Endodermal cell (in vitro differentiated cells): ENCODE data around the gene FAM227B. TPM values are rescaled to one million over a fixed set of nuclear protein-coding genes. Genes with fewer than 3 reads are reported as not detected.

Experiments used
- DNase-seq: peaks from one replicate; pipeline ENCODE4 v3.0.0-alpha.2; 2017
- H3K27ac ChIP-seq: 2 replicates; pipeline ENCODE4 v1.5.1; 2013; ENCODE audit warnings: mild to moderate bottlenecking, low read depth, low read length, moderate library complexity
- H3K27me3 ChIP-seq: 2 replicates; pipeline ENCODE4 v1.6.1; 2013; ENCODE audit warnings: mild to moderate bottlenecking, low read length, moderate library complexity; ENCODE audit not compliant: insufficient read depth, control insufficient read depth, poor library complexity, severe bottlenecking
- H3K36me3 ChIP-seq: 2 replicates; pipeline ENCODE4 v1.7.0; 2013; ENCODE audit warnings: mild to moderate bottlenecking, low read length, moderate library complexity; ENCODE audit not compliant: control insufficient read depth, insufficient read depth
- H3K4me1 ChIP-seq: one replicate; pipeline ENCODE4 v1.7.0; 2013; ENCODE audit warnings: low read length; ENCODE audit not compliant: control insufficient read depth, insufficient read depth
- H3K4me3 ChIP-seq: 2 replicates; pipeline ENCODE4 v1.5.1; 2013; ENCODE audit warnings: mild to moderate bottlenecking, low read length, moderate library complexity
- H3K9ac ChIP-seq: 2 replicates; pipeline ENCODE4 v1.6.1; 2013; ENCODE audit warnings: mild to moderate bottlenecking, low read length, moderate library complexity; ENCODE audit not compliant: poor library complexity, severe bottlenecking; ENCODE audit errors: extremely low read depth
- H3K9me3 ChIP-seq: 2 replicates; pipeline ENCODE4 v1.6.1; 2013; ENCODE audit warnings: mild to moderate bottlenecking, low read length, moderate library complexity; ENCODE audit not compliant: control insufficient read depth
- H3K27ac Mint-ChIP-seq: 2 replicates; pipeline ENCODE4 v1.8.0; 2020; ENCODE audit warnings: mixed read lengths
- H3K27me3 Mint-ChIP-seq: 2 replicates; pipeline ENCODE4 v1.8.0; 2021; ENCODE audit warnings: mild to moderate bottlenecking, mixed read lengths; ENCODE audit not compliant: insufficient read depth
- H3K36me3 Mint-ChIP-seq: 2 replicates; pipeline ENCODE4 v1.8.0; 2020; ENCODE audit warnings: low read depth, mixed read lengths
- H3K4me1 Mint-ChIP-seq: 2 replicates; pipeline ENCODE4 v1.8.0; 2020; ENCODE audit warnings: mixed read lengths
- H3K4me3 Mint-ChIP-seq: 2 replicates; pipeline ENCODE4 v1.8.0; 2020; ENCODE audit warnings: mild to moderate bottlenecking, moderate library complexity, mixed read lengths
- H3K9me3 Mint-ChIP-seq: 2 replicates; pipeline ENCODE4 v1.8.0; 2020; ENCODE audit warnings: mild to moderate bottlenecking, mixed read lengths
- CTCF ChIP-seq: fragments of 200-600 bp; sonication (generic); conservative IDR thresholded peaks from 2 replicates; pipeline ENCODE4 v1.5.0; 2021; ENCODE audit warnings: antibody characterized with exemption, mild to moderate bottlenecking
- WGBS, 2 experiments: methylation state at CpG; one replicate each; pipeline versions ENCODE4 v1.1.5 to v1.1.7; 2013; ENCODE audit warnings: missing lambda C conversion rate in 2 of 2, mixed read lengths in 1 of 2; ENCODE audit not compliant: insufficient coverage in 1 of 2, insufficient read length in 1 of 2; 5-methylcytosine and 5-hydroxymethylcytosine counted together
- total RNA-seq, 2 donors: library from RNA; stranded (reverse); fragmentation: NEBNext Ultra II Directional in 1 of 2; extraction: Animal tissue kit (Norgen Biotek cat#: 25700) in 1 of 2; gene quantifications; 2 replicates in 1 of 2; 3 replicates in 1 of 2; pipeline ENCODE4 v1.2.1, GENCODE V29; 2021

The FAM227B gene
- total RNA-seq, 2 donors from 2014 or later: 7.5 to 8.5 TPM

- H3K36me3 ChIP-seq: no peaks in the 10 kb centered on the region
- H3K9me3 ChIP-seq: no peaks in the 10 kb centered on the region
- H3K27ac Mint-ChIP-seq: no peak within 1 kb of the TSS
- peaks cover 9% of the 10 kb centered on the region for H3K4me1 ChIP-seq
- H3K9me3 Mint-ChIP-seq: no peaks in the 10 kb centered on the region
- DNase-seq: no peak
- H3K9ac ChIP-seq: no peak within 1 kb of the TSS
- H3K36me3 Mint-ChIP-seq: no peaks in the 10 kb centered on the region
- H3K27me3 ChIP-seq: no peaks in the 10 kb centered on the region
- no peak within 1 kb of the TSS for H3K4me3 Mint-ChIP-seq
- H3K4me3 ChIP-seq: no peak within 1 kb of the TSS
- no peak within 1 kb of the TSS for H3K27ac ChIP-seq
- H3K4me1 Mint-ChIP-seq: no peaks in the 10 kb centered on the region
- WGBS, 2 experiments: 73 to 93% methylated on average over 1 to 4 of the region's 4 CpGs
- TF ChIP-seq CTCF: no peak
- H3K27me3 Mint-ChIP-seq: no peaks in the 10 kb centered on the region
Measured at GRCh38 chr15:49423021-49423420, 197.6 kb downstream of the FAM227B start, which contains the start of gene FGF7. FGF7 (plus strand) TSS chr15:49423242; CDS start chr15:49424298, 1,056 bp downstream.

DNA sequence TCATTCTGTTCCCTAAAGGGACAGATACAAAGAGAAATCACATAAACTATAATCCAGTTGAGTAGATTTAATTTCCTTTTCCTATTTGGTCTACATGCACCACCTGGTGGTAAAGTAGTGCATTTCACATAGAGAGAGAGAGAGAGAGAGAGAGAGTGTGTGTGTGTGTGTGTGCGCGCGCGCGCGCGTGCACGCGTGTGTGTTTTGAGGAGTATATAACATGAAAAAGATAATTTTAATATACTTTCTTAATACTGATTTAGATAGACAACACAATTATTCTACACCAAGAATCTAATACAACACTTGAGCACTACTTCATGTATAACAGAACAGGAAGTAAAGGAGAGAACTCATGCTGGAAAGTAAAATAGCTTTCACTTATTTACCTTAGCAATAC is 198.6 kb downstream of the FAM227B start:
- Histone ChIP-seq H3K36me3 (no peaks in the 10 kb centered on the region), H3K27ac (no peak overlapping the region), H3K9ac (no peak overlapping the region), H3K27me3 (no peaks in the 10 kb centered on the region), H3K4me1 (peaks cover 9% of the 10 kb centered on the region), H3K9me3 (no peaks in the 10 kb centered on the region), H3K4me3 (no peak overlapping the region)
- WGBS, 2 experiments: no CpG with 5 or more reads among the region's 9 CpGs
- Mint-ChIP-seq H3K36me3 (no peaks in the 10 kb centered on the region), H3K9me3 (no peaks in the 10 kb centered on the region), H3K4me1 (no peaks in the 10 kb centered on the region), H3K4me3 (no peak overlapping the region), H3K27me3 (no peaks in the 10 kb centered on the region), H3K27ac (no peak overlapping the region)
- TF ChIP-seq CTCF: peak; percentile 94
- DNase-seq: peak; percentile 72

DNA sequence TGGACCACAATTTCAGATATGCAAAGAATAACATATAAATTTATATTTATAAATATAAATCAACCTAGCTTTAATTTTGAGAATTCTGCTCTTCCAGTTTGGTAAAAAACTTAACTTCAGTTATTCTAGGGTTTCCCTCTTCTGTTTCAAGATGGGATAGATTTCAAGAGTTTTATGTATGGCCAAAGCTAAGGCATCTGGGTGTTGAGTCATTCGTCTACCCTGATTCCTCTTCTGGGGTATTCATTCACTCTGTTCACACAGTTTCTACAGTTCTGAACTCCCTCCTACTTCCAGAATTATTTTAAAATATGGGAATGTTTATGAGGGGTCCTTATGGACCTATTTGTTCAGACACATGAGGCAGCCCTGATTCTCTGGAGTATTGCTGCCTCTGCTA is 201.8 kb downstream of the FAM227B start:
- Histone ChIP-seq H3K27me3 (no peaks in the 10 kb centered on the region), H3K27ac (no peak overlapping the region), H3K4me3 (no peak overlapping the region), H3K4me1 (peaks cover 3% of the 10 kb centered on the region), H3K36me3 (no peaks in the 10 kb centered on the region), H3K9ac (no peak overlapping the region), H3K9me3 (no peaks in the 10 kb centered on the region)
- no peaks in the 10 kb centered on the region for H3K27me3 Mint-ChIP-seq
- H3K4me1 Mint-ChIP-seq: no peaks in the 10 kb centered on the region
- H3K9me3 Mint-ChIP-seq: no peaks in the 10 kb centered on the region
- H3K4me3 Mint-ChIP-seq: no peak overlapping the region
- H3K36me3 Mint-ChIP-seq: no peaks in the 10 kb centered on the region
- WGBS, 2 experiments: 93% methylated on average over 1 of the region's 1 CpG; no CpG with 5 or more reads in 1 of the 2 experiments
- DNase-seq: no peak
- TF ChIP-seq CTCF: no peak
- no peak overlapping the region for H3K27ac Mint-ChIP-seq
